ENCODE data around the gene MPC2. TPM values are rescaled to one million over a fixed set of nuclear protein-coding genes. Genes with fewer than 3 reads are reported as not detected.

MPC2 gene
- total and polyA plus RNA-seq, 2 of the 8 experiments (the other 6 are each of a cell fraction or from before 2014, with no cell fraction given) = 18.6 to 40.9 TPM

DNA sequence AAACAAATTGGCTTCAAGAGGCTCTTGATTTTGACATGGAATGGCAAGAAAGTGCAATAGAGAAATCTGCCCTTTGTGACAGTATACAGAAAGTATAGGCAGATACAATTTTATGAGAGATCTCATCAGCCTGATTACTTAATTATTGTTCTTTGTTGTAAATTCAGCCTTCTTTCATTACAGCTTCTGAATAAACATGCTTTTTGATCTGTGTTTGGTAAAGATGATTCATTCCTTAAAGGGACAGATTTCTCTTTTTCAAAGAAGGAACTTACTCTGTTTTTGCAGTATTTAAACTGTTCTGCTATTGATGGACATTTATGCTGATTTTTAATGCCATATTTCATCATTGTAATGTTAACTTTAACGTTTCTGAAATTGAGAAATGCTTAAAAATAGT, 13.7 kb upstream of the MPC2 start (continued):
- TF ChIP-seq, protein P1, sequence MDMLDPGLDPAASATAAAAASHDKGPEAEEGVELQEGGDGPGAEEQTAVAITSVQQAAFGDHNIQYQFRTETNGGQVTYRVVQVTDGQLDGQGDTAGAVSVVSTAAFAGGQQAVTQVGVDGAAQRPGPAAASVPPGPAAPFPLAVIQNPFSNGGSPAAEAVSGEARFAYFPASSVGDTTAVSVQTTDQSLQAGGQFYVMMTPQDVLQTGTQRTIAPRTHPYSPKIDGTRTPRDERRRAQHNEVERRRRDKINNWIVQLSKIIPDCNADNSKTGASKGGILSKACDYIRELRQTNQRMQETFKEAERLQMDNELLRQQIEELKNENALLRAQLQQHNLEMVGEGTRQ (IDR thresholded peaks at IDR 0.05; ENCODE audit: low read length) = no peak
